Heart right ventricle (tissue), 16 donors: ENCODE data around the gene GM2A. TPM values are rescaled to one million over a fixed set of nuclear protein-coding genes. Genes with fewer than 3 reads are reported as not detected.

ENCODE experiments used
- ATAC-seq, 8 donors: fragments of 200-7000 bp; cut with Tn5 transposase; one replicate each; pipeline ENCODE4 v1.9.1; 2020; ENCODE audit warnings: mild to moderate bottlenecking in 8 of 8, moderate library complexity in 8 of 8, moderate number of reproducible peaks in 1 of 8
- DNase-seq, 2 donors: peaks; one replicate each; pipeline ENCODE4 v3.0.0-alpha.2; 2020
- H3K27ac ChIP-seq, 10 donors: fragments of 200-600 bp; sonication (generic) in 2 of 10; one replicate each; pipeline versions ENCODE4 v1.5.0 to v1.8.0; 2020 to 2022; ENCODE audit warnings: mild to moderate bottlenecking in 3 of 10
- H3K27me3 ChIP-seq, 7 donors: fragments of 200-600 bp; one replicate each; pipeline ENCODE4 v1.8.0; 2021 to 2022; ENCODE audit warnings: mild to moderate bottlenecking in 2 of 7
- H3K36me3 ChIP-seq, 9 donors: fragments of 200-600 bp; sonication (generic) in 1 of 9; one replicate each; pipeline versions ENCODE4 v1.5.0 to v1.8.0; 2020 to 2022; ENCODE audit warnings: mild to moderate bottlenecking in 2 of 9
- H3K4me1 ChIP-seq, 9 donors: fragments of 200-600 bp; sonication (generic) in 1 of 9; one replicate each; pipeline versions ENCODE4 v1.5.0 to v1.8.0; 2020 to 2022; ENCODE audit warnings: mild to moderate bottlenecking in 4 of 9
- H3K4me3 ChIP-seq, 10 donors: fragments of 200-600 bp; sonication (generic) in 2 of 10; one replicate each; pipeline versions ENCODE4 v1.5.0 to v1.8.0; 2020 to 2022; ENCODE audit warnings: mild to moderate bottlenecking in 7 of 10, moderate library complexity in 2 of 10
- H3K9me3 ChIP-seq, 11 donors: fragments of 200-600 bp in 10 of 11; sonication (generic) in 2 of 11; one replicate each; pipeline versions ENCODE4 v1.5.0 to v1.8.0; 2013 to 2022; ENCODE audit warnings: mild to moderate bottlenecking in 2 of 11, control low read depth in 1 of 11, moderate library complexity in 1 of 11
- WGBS, 2 donors: extraction: QIAGEN DNeasy Blood & Tissue Kit; methylation state at CpG; one replicate each; pipeline ENCODE4 v1.1.7; 2013; ENCODE audit warnings: inconsistent platforms in 1 of 2; 5-methylcytosine and 5-hydroxymethylcytosine counted together
- intact Hi-C, 10 donors: fragments of 100-400 bp; cut with DNase I; formaldehyde crosslinking; loops; one replicate each; pipeline versions ENCODE4 v1.11.1 to v1.14.2; 2022
- polyA plus RNA-seq, 2 donors: library from polyadenylated mRNA; stranded (reverse); fragments of 200-250 nt; gene quantifications; one replicate each; pipeline ENCODE4 v1.2.3, GENCODE V29; 2013
- total RNA-seq, 10 donors: library from RNA; stranded (reverse); fragmentation: NEBNext Ultra II Directional in 3 of 10; extraction: Animal tissue kit (Norgen Biotek cat#: 25700) in 3 of 10; gene quantifications; one replicate each; pipeline versions ENCODE4 v1.2.1 to v1.2.4, GENCODE V29; 2021 to 2023
- TF ChIP-seq, protein P1 (sequence below), 9 donors: fragments of 200-600 bp; sonication (generic) in 2 of 9; IDR thresholded peaks; one replicate each; pipeline versions ENCODE4 v1.5.0 to v1.8.0; 2021 to 2022; ENCODE audit warnings: antibody characterized with exemption in 9 of 9, mild to moderate bottlenecking in 5 of 9, moderate library complexity in 1 of 9
- donor health status: Arrhythmogenic right ventricular cardiomyopathy.
- donor health status: ischemic (EF 13 %, LVEDD 7.1; RV severe dilation, severe dysfunction).
- donor health status: healthy with polysubstance abuse.
- donor health status: DM: no; HTN: yes; CAD: no.
- donor health status: DM: no; HTN: no; CAD: no.
- donor health status: ischemic (EF 25% LVEDD 6.9; RV normal size, moderate dysfunction).
- donor health status: ischemic (EF 25% LVEDD 5.7; RV mildly dilated, moderate dysfunction).
- donor health status: healthy.
- donor health status: DM: yes; HTN: yes; CAD: no.
- donor health status: Ischemic cardiomyopathy.
- donor health status: ischemic (EF 35%, LVEDD 5.7; RV mildly dilated, moderate dysfunction).
- donor health status: nonischemic (EF 11% LVEDD 7.7; RV severe dilation, severe dysfunction).
- donor health status: DM: yes; HTN: yes; CAD: no.
- donor health status: PGD.
- donor health status: ischemic (EF 29% LVEDD 5.4; RV normal size, mild dysfunction).
- donor health status: nonischemic (EF 23%, LVEDD 6.1; RV moderate dilation, normal function).

Gene GM2A
- total and polyA plus RNA-seq, 12 donors, result 18.1 to 47.1 (median 35.9) TPM

GRCh38 chr5:151278845-151279244 is 25.9 kb downstream of the GM2A start:
- DNase-seq (no peak), ATAC-seq (no peak)
- Histone ChIP-seq H3K9me3 (no peaks in the 10 kb centered on the region), H3K36me3 (no peaks in the 10 kb centered on the region), H3K27ac (no peak overlapping the region), H3K4me1 (no peaks in the 10 kb centered on the region), H3K27me3 (peaks cover 0 to 5% (median 0%) of the 10 kb centered on the region in 7 donors), H3K4me3 (no peak overlapping the region)
- TF ChIP-seq, protein P1, sequence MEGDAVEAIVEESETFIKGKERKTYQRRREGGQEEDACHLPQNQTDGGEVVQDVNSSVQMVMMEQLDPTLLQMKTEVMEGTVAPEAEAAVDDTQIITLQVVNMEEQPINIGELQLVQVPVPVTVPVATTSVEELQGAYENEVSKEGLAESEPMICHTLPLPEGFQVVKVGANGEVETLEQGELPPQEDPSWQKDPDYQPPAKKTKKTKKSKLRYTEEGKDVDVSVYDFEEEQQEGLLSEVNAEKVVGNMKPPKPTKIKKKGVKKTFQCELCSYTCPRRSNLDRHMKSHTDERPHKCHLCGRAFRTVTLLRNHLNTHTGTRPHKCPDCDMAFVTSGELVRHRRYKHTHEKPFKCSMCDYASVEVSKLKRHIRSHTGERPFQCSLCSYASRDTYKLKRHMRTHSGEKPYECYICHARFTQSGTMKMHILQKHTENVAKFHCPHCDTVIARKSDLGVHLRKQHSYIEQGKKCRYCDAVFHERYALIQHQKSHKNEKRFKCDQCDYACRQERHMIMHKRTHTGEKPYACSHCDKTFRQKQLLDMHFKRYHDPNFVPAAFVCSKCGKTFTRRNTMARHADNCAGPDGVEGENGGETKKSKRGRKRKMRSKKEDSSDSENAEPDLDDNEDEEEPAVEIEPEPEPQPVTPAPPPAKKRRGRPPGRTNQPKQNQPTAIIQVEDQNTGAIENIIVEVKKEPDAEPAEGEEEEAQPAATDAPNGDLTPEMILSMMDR (IDR thresholded peaks at IDR 0.05), result no peak
- WGBS, 2 donors, result 77 to 80% methylated on average over 5 of the region's 5 CpGs
- intact Hi-C loops, result no loop called here

DNA sequence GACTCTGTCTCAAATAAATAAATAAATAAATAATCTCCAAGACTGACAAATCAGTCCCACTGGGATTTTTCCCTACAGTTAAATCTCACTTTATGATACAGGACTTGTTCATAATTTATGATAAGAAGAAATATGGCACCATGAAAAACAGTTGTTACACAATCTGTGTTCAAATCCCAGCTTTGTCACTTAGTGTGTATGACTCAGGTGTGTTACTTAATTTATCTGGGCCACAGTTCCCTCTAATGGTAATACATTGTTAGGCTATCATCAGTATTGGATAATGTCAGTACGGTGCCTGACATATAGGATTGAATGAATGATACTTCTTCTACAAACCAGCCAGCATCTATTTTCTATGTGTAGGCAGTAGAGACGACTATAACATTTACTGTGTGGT is 27.5 kb downstream of the GM2A start:
- no peaks in the 10 kb centered on the region for H3K9me3 ChIP-seq
- intact Hi-C loops, result no loop called here
- TF ChIP-seq, protein P1 (IDR thresholded peaks at IDR 0.05), result no peak
- no peak overlapping the region for H3K4me3 ChIP-seq
- no peak overlapping the region for H3K27ac ChIP-seq
- H3K27me3 ChIP-seq, result no peaks in the 10 kb centered on the region
- ATAC-seq, result no peak
- no peak for DNase-seq
- WGBS, 2 donors, result 87 to 88% methylated on average over 2 of the region's 2 CpGs
- H3K4me1 ChIP-seq, result no peaks in the 10 kb centered on the region
- H3K36me3 ChIP-seq, result no peaks in the 10 kb centered on the region

DNA sequence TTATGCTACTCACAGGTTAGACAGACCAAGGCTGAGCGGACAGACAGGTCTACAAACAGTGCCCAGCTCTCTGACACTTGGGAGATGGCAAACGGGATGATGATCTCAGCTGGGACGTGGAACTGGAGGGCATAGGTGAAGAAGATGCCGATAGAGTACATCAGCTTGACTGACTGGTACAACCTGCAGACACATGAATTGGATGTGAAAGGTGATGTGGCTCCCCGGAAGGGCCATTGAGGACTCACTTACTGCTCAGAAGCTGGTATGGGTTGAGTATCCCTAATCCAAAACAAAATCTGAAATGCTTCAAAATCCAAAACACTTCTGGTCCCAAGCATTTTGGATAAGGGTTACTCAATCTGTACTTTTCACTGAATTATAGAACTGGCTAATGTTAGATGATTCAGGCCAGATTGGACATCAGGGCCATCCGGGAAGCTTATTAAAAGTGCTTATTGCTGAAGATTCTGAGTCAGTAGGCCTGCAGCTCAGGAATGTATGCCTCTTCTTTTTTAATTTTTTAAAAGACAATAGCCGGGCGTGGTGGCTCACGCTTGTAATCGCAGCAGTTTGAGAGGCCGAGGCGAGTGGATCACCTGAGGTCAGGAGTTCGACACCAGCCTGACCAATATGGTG is 28.1 kb downstream of the GM2A start:
- Histone ChIP-seq H3K9me3 (no peaks in the 10 kb centered on the region), H3K36me3 (no peaks in the 10 kb centered on the region), H3K27me3 (no peaks in the 10 kb centered on the region), H3K4me3 (no peak overlapping the region), H3K27ac (no peak overlapping the region), H3K4me1 (no peaks in the 10 kb centered on the region)
- DNase-seq (no peak), ATAC-seq (no peak)
- WGBS, 2 donors, result 93 to 95% methylated on average over 13 of the region's 13 CpGs
- TF ChIP-seq, protein P1 (IDR thresholded peaks at IDR 0.05), result no peak
- intact Hi-C loops, result no loop called here

GRCh38 chr5:151283120-151283825 is 30.3 kb downstream of the GM2A start:
- ATAC-seq (no peak), DNase-seq (no peak)
- H3K9me3 ChIP-seq, result no peaks in the 10 kb centered on the region
- H3K36me3 ChIP-seq, result no peaks in the 10 kb centered on the region
- H3K27me3 ChIP-seq, result no peaks in the 10 kb centered on the region
- H3K4me1 ChIP-seq, result no peaks in the 10 kb centered on the region
- intact Hi-C loops, result no loop called here
- WGBS, 2 donors, result 68 to 75% methylated on average over 4 of the region's 4 CpGs
- H3K27ac ChIP-seq, result no peak overlapping the region
- TF ChIP-seq, protein P1 (IDR thresholded peaks at IDR 0.05), result no peak
- H3K4me3 ChIP-seq, result no peak overlapping the region
